Measurements from ENCODE around the gene UVSSA.

UVSSA gene

GRCh38 chr4:1409079-1409478 lies 62.1 kb downstream of the UVSSA start:
- DNase-seq (ENCODE audit: low read depth), result no peak

GRCh38 chr4:1409491-1410425 lies 62.8 kb downstream of the UVSSA start:
- DNase-seq (ENCODE audit: low read depth), result no peak

GRCh38 chr4:1410491-1411325 lies 63.7 kb downstream of the UVSSA start:
- DNase-seq (ENCODE audit: low read depth), result peak; percentile 16

DNA sequence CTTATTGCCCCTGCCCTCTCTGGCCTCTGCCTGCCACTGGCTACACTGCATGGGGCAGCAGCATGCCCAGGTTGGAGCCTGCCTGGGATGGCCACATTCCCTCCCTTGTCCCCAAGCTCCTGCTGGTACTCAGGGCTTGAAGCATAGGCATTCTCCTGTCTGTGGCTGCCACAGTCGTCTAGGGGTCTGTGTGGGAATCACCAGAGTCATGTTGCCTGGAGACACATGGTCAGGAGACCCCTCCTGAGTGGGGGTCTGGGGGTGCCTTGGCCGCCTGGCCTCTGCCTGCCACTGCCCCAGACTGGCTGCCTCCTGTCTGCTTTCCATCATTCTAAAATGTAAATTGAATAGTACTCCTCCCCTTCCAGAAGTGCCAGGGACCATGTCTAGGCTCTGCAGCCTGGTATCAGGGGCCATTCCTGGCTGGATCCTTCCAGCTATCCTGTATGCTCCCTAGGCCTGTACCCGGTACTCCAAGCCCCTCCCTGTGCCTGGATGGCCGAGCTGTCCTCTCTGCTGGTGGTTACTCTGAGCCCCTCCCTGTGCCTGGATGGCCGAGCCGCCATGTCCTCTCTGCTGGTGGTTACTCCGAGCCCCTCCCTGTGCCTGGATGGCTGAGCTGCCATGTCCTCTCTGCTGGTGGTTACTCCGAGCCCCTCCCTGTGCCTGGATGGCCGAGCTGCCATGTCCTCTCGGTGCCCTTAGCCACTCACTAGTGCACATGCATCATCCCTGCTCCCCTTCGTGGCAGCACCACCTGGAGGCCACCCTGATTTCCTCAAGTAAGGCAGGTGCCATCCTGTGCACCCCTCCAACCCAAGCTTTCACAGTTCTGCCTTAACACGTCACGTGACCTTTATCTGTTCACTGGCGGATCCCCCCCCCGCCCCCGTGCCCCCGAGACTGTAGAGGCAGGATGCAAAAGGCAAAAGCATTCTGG lies 64.7 kb downstream of the UVSSA start:
- DNase-seq (ENCODE audit: low read depth), result no peak

DNA sequence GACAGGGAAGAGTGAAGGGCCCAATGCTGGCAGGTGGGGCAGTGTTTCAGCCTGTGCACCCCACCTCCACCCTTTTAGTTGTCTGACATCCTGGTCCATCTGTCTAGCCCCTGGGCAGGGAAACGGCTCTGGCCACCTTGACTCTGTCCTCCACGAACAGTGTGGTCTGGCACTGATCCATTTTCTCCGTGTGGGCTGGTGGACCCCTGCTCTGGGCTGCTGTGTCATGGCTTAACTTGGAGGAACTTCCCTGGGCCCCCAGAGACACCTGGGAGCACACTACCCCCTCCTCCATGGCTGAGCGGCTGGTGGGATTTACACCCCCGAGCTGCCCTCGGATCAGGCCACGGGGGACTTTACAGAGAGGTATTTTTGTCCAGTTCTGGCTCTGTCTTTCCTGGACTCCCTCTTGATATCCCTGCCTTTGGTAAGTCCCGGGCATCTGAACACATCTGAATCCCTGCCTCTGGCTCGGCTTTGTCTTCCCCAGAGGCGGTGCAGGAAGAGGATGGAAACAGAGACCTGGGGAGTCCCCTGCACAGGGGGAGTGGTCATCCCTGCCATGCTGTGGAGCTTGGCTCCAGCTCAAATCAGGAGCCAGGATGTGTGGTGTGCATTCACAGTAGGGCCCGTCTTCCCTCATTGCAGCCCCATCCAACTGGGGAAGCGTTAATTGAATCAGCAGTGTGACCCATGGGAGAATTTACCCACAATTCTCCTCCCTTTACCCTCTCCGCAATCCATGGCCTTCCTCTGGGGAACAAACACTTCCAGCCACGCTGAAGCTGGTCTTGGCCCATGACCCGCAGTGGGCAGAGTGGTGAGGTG lies 65.6 kb downstream of the UVSSA start:
- DNase-seq (ENCODE audit: low read depth), result no peak

GRCh38 chr4:1413204-1413663 lies 66.2 kb downstream of the UVSSA start:
- no peak for DNase-seq (ENCODE audit: low read depth)

DNA sequence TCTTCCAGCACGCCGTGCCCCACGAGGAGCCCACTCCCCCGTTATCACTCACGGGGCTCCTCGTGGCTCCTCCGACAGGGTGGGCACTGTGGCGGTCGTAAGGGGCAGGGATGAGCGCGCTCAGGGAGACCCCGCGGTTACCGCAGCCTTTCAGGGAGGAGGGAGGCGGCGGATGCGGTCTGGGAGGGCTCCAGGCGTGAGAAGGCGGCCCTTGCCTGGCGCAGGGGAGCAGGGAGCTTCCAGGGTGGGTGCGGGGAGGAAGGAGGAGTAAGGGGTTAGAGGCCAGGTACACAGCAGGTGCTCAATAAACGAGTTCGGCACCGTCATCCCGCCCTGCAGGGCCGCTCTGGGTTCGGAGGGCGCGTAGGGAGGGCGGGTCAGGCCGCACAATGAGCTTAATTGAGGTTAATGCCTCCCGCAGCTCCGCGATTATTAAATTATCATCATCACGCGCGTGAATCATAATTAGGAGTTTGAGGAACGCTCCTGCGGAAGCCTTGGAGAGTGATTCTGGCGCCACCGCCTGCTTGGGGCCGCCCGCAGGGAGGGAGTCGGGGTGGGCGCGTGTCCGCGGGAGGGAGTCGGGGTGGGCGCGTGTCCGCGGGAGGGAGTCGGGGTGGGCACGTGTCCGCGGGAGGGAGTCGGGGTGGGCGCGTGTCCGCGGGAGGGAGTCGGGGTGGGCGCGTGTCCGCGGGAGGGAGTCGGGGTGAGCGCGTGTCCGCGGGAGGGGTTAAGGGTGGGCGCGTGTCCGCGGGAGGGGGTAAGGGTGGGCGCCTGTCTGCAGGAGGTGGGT lies 66.9 kb downstream of the UVSSA start:
- DNase-seq (ENCODE audit: low read depth), result no peak

- no peak for DNase-seq (ENCODE audit: low read depth)
Observed at GRCh38 chr4:1414831-1415680, 68.0 kb downstream of the UVSSA start.

- no peak for DNase-seq (ENCODE audit: low read depth)
Observed at GRCh38 chr4:1415681-1415981, 68.6 kb downstream of the UVSSA start.

DNA sequence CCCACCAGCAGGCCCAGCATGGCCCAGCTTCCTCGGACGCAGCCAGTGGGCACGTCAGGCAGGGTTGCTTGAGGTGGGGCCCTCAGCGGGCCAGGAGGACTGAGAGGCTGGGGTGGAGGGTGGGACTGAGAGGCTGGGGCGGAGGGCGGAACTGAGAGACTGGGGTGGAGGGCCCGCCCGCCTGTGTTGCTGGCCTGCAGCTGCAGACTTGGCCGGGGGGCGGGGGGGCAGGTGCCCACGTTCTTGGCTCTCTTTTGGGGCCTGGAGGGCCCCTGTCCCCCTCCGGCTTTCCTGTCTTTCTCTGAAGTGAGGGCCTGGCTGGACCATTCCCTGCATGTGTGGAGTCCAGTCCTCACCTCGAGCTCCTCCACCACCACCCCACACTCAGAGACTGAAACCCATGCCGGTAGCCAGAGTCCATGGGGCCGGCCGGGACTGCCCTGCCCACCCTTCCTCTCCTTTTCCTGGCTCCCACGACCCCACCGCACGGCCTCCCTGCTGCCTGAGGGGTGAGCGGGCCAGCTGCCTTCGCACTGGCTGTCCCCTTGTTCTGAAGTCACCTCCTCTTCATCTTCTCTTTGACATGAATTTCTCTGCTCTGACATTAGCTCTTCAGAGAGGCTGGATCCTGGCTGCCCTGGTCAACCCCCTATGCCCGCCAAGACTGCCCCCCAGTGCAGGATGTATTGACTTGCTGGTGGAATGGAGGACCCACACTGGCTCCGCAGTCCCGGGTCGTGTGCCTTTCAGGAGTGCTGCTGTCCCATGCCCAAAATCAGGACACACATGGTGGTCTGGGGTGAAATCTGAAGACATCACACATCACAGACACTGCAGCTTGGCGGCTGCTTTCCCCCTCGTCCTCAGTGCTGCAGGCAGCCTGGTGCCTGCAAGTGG lies 69.3 kb downstream of the UVSSA start:
- DNase-seq (ENCODE audit: low read depth), result no peak

- DNase-seq (ENCODE audit: low read depth), result no peak
Observed at GRCh38 chr4:1416948-1417260, 69.9 kb downstream of the UVSSA start.

- DNase-seq (ENCODE audit: low read depth), result no peak
Observed at GRCh38 chr4:1417522-1418390, 70.7 kb downstream of the UVSSA start.

GRCh38 chr4:1418494-1419285 lies 71.7 kb downstream of the UVSSA start:
- no peak for DNase-seq (ENCODE audit: low read depth)

DNA sequence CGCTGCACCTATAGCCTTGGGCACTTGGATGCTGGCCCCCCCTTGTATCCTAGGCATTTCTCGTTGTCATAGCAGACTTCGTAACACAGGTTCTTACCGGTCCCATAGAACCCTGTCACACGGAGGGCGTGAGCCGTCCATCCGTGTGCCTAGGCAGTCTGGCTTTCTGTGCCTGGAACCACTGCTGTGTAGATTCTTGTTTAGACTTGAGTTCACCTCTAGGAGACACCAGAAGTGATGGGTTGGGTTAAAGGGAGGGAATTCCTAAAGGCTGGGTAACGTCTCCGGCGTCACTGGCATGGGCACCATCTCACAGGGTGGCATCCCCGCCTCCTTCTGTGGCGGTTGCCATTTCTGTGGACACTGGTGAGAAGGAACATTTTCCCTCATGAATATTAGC lies 72.7 kb downstream of the UVSSA start:
- DNase-seq (ENCODE audit: low read depth), result no peak

DNA sequence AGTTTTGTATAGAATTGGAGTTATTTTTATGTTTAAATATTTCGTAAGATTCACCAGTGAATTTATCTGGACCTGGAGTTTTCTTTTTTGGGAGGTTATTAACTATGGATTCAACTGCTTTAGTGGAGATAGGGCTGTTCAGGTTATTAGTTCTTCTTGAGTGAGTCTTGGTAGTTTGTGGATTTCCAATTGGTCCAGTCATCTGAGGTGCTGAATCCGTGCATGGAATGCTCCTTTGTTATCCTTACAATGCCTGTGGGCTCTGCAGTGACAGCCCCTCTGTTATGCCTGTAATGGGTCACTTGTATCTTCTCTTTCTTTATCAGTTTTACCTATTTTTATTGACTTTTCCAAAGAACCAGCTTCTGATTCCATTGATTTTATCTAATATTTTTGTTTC lies 74.6 kb downstream of the UVSSA start:
- no peak for DNase-seq (ENCODE audit: low read depth)

DNA sequence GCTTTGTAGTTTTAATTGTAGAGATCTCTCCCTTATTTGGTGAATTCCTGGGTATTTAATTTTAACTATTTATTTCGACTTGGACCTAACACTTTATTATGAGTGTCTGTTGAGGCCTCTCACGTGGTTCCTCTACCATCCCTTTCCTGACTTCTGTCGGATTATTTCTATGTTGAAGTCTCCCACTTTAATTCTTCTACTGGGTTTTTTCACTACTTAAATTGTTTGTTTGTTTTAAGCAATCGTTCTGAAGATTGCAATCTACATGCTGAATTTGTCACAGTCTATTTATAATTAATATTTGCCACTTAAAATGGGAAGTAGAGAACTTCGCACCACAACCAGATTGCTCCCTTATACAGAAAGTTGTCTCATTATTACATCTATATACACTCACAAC lies 80.0 kb downstream of the UVSSA start:
- DNase-seq (ENCODE audit: low read depth), result no peak

All from activated T-cell treated with anti-CD3 and anti-CD28 coated beads for 1 hour (primary cell).